Mucosa of stomach (tissue), 1 donor: ENCODE measurements around the gene TSPAN18.

Source experiments
- H3K27me3 ChIP-seq: one replicate; pipeline ENCODE4 v1.7.0; 2013; ENCODE audit warnings: mild to moderate bottlenecking, low read length; ENCODE audit not compliant: control insufficient read depth, insufficient read depth
- H3K36me3 ChIP-seq: one replicate; pipeline ENCODE4 v1.7.0; 2013; ENCODE audit warnings: low read length; ENCODE audit not compliant: control insufficient read depth, insufficient read depth
- H3K4me1 ChIP-seq: one replicate; pipeline ENCODE4 v1.7.0; 2013; ENCODE audit warnings: mild to moderate bottlenecking, low read length; ENCODE audit not compliant: control insufficient read depth, insufficient read depth
- H3K4me3 ChIP-seq: one replicate; pipeline ENCODE4 v1.7.0; 2013; ENCODE audit warnings: low read length
- H3K9ac ChIP-seq: one replicate; pipeline ENCODE4 v1.7.0; 2013; ENCODE audit warnings: mild to moderate bottlenecking, low read length, moderate library complexity
- H3K9me3 ChIP-seq: one replicate; pipeline ENCODE4 v1.7.0; 2013; ENCODE audit warnings: mild to moderate bottlenecking, low read length, moderate library complexity; ENCODE audit not compliant: control insufficient read depth
- donor health status: Pancreatic carcinoma.

The TSPAN18 gene

GRCh38 chr11:44776551-44777208 is 49.9 kb downstream of the TSPAN18 start:
- H3K36me3 ChIP-seq, result no peaks in the 10 kb centered on the region
- peaks cover 4% of the 10 kb centered on the region for H3K27me3 ChIP-seq
- no peak overlapping the region for H3K9ac ChIP-seq
- H3K9me3 ChIP-seq, result no peaks in the 10 kb centered on the region
- no peak overlapping the region for H3K4me3 ChIP-seq
- peaks cover 5% of the 10 kb centered on the region for H3K4me1 ChIP-seq

- Histone ChIP-seq H3K27me3 (peaks cover 4% of the 10 kb centered on the region), H3K36me3 (no peaks in the 10 kb centered on the region), H3K9ac (no peak overlapping the region), H3K4me1 (peaks cover 5% of the 10 kb centered on the region), H3K4me3 (no peak overlapping the region), H3K9me3 (no peaks in the 10 kb centered on the region)
These were observed 50.7 kb downstream of the TSPAN18 start for GRCh38 chr11:44777209-44778194.

- peaks cover 4% of the 10 kb centered on the region for H3K27me3 ChIP-seq
- H3K4me3 ChIP-seq, result no peak overlapping the region
- H3K36me3 ChIP-seq, result no peaks in the 10 kb centered on the region
- peaks cover 5% of the 10 kb centered on the region for H3K4me1 ChIP-seq
- H3K9me3 ChIP-seq, result no peaks in the 10 kb centered on the region
- no peak overlapping the region for H3K9ac ChIP-seq
These were observed 51.7 kb downstream of the TSPAN18 start for GRCh38 chr11:44778195-44779100.

GRCh38 chr11:44779736-44780520 is 53.2 kb downstream of the TSPAN18 start:
- Histone ChIP-seq H3K36me3 (no peaks in the 10 kb centered on the region), H3K9me3 (no peaks in the 10 kb centered on the region), H3K4me1 (no peaks in the 10 kb centered on the region), H3K27me3 (peaks cover 4% of the 10 kb centered on the region), H3K4me3 (no peak overlapping the region), H3K9ac (no peak overlapping the region)

GRCh38 chr11:44780940-44781631 is 54.3 kb downstream of the TSPAN18 start:
- Histone ChIP-seq H3K4me1 (no peaks in the 10 kb centered on the region), H3K27me3 (peaks cover 4% of the 10 kb centered on the region), H3K9ac (no peak overlapping the region), H3K4me3 (no peak overlapping the region), H3K36me3 (no peaks in the 10 kb centered on the region), H3K9me3 (no peaks in the 10 kb centered on the region)

GRCh38 chr11:44781655-44782054 is 54.9 kb downstream of the TSPAN18 start:
- Histone ChIP-seq H3K4me1 (no peaks in the 10 kb centered on the region), H3K36me3 (no peaks in the 10 kb centered on the region), H3K27me3 (peaks cover 4% of the 10 kb centered on the region), H3K9me3 (no peaks in the 10 kb centered on the region), H3K4me3 (no peak overlapping the region), H3K9ac (no peak overlapping the region)

GRCh38 chr11:44782478-44782877 is 55.7 kb downstream of the TSPAN18 start:
- H3K9me3 ChIP-seq, result no peaks in the 10 kb centered on the region
- H3K27me3 ChIP-seq, result peaks cover under 1% of the 10 kb centered on the region
- H3K4me3 ChIP-seq, result no peak overlapping the region
- H3K36me3 ChIP-seq, result no peaks in the 10 kb centered on the region
- no peaks in the 10 kb centered on the region for H3K4me1 ChIP-seq
- no peak overlapping the region for H3K9ac ChIP-seq

GRCh38 chr11:44784436-44784760 is 57.6 kb downstream of the TSPAN18 start:
- Histone ChIP-seq H3K9me3 (no peaks in the 10 kb centered on the region), H3K36me3 (no peaks in the 10 kb centered on the region), H3K4me3 (no peak overlapping the region), H3K27me3 (no peaks in the 10 kb centered on the region), H3K9ac (no peak overlapping the region), H3K4me1 (no peaks in the 10 kb centered on the region)

GRCh38 chr11:44784851-44785250 is 58.1 kb downstream of the TSPAN18 start:
- H3K4me1 ChIP-seq, result no peaks in the 10 kb centered on the region
- no peak overlapping the region for H3K9ac ChIP-seq
- no peaks in the 10 kb centered on the region for H3K27me3 ChIP-seq
- H3K36me3 ChIP-seq, result no peaks in the 10 kb centered on the region
- no peak overlapping the region for H3K4me3 ChIP-seq
- no peaks in the 10 kb centered on the region for H3K9me3 ChIP-seq

GRCh38 chr11:44785856-44786607 is 59.3 kb downstream of the TSPAN18 start:
- Histone ChIP-seq H3K36me3 (no peaks in the 10 kb centered on the region), H3K9me3 (no peaks in the 10 kb centered on the region), H3K4me1 (no peaks in the 10 kb centered on the region), H3K9ac (no peak overlapping the region), H3K4me3 (no peak overlapping the region), H3K27me3 (no peaks in the 10 kb centered on the region)
